Keratinocyte (primary cell): Measurements from ENCODE around the gene DUSP14. TPM values are rescaled to one million over a fixed set of nuclear protein-coding genes. Genes with fewer than 3 reads are reported as not detected.

ENCODE experiments used
- DNase-seq: peaks from one replicate; pipeline ENCODE4 v3.0.0-alpha.2; 2011; ENCODE audit warnings: low read depth, missing footprints, low spot score
- FAIRE-seq: peaks from 2 replicates; lab custom pipeline; 2011; peaks lifted over from hg19 to GRCh38; lab: Jason Lieb, UNC
- H2AFZ ChIP-seq: 2 replicates; pipeline ENCODE4 v1.6.0; 2012; ENCODE audit warnings: low read length, control low read depth, inconsistent platforms; ENCODE audit not compliant: control insufficient read depth
- H3K27ac ChIP-seq: 2 replicates; pipeline ENCODE4 v1.5.1; 2011; ENCODE audit warnings: low read length; ENCODE audit not compliant: control insufficient read depth, insufficient read depth
- H3K27me3 ChIP-seq: 3 replicates; pipeline ENCODE4 v1.6.0; 2011; ENCODE audit warnings: low read length; ENCODE audit not compliant: control insufficient read depth, insufficient read depth; ENCODE audit errors: extremely low read depth
- H3K36me3 ChIP-seq, 2 experiments: 2 replicates in 1 of 2; 3 replicates in 1 of 2; pipeline ENCODE4 v1.5.1; 2011; ENCODE audit warnings: low read length in 2 of 2, mild to moderate bottlenecking in 1 of 2; ENCODE audit not compliant: control insufficient read depth in 2 of 2, insufficient read depth in 2 of 2; ENCODE audit errors: extremely low read depth in 1 of 2
- H3K4me1 ChIP-seq: 3 replicates; pipeline ENCODE4 v1.5.1; 2011; ENCODE audit warnings: low read length; ENCODE audit not compliant: control insufficient read depth, insufficient read depth; ENCODE audit errors: extremely low read depth
- H3K4me2 ChIP-seq: 3 replicates; pipeline ENCODE4 v1.6.0; 2011; ENCODE audit warnings: low read depth, low read length; ENCODE audit not compliant: control insufficient read depth, insufficient read depth; ENCODE audit errors: extremely low read depth
- H3K4me3 ChIP-seq, 3 experiments: fragments of 200-600 bp in 1 of 3; sonication (generic) in 1 of 3; 2 replicates in 2 of 3; 3 replicates in 1 of 3; pipeline ENCODE4 v1.5.1; 2011 to 2016; ENCODE audit warnings: low read length in 3 of 3, mild to moderate bottlenecking in 3 of 3, control low read depth in 2 of 3, inconsistent platforms in 1 of 3, low read depth in 1 of 3, mixed read lengths in 1 of 3, mixed run types in 1 of 3, moderate library complexity in 1 of 3; ENCODE audit not compliant: control insufficient read depth in 2 of 3, insufficient read depth in 2 of 3; ENCODE audit errors: extremely low read depth in 1 of 3
- H3K79me2 ChIP-seq: 2 replicates; pipeline ENCODE4 v1.6.0; 2012; ENCODE audit warnings: low read length; ENCODE audit not compliant: control insufficient read depth, insufficient read depth
- H3K9ac ChIP-seq: 3 replicates; pipeline ENCODE4 v1.6.0; 2011; ENCODE audit warnings: low read length; ENCODE audit not compliant: control insufficient read depth, insufficient read depth; ENCODE audit errors: extremely low read depth
- H3K9me1 ChIP-seq: 3 replicates; pipeline ENCODE4 v1.6.0; 2011; ENCODE audit warnings: low read length; ENCODE audit not compliant: control insufficient read depth, insufficient read depth; ENCODE audit errors: extremely low read depth
- H3K9me3 ChIP-seq: 2 replicates; pipeline ENCODE4 v1.5.1; 2012; ENCODE audit warnings: low read depth, low read length; ENCODE audit not compliant: control insufficient read depth
- H4K20me1 ChIP-seq: 3 replicates; pipeline ENCODE4 v1.6.0; 2011; ENCODE audit warnings: low read length; ENCODE audit not compliant: control insufficient read depth, insufficient read depth; ENCODE audit errors: extremely low read depth
- CTCF ChIP-seq, 3 experiments: IDR thresholded peaks in 1 of 3; conservative IDR thresholded peaks in 1 of 3; optimal IDR thresholded peaks in 1 of 3; 2 replicates in 2 of 3; 3 replicates in 1 of 3; pipeline versions ENCODE3 to v1.5.1; 2011; ENCODE audit warnings: low read length in 3 of 3, mild to moderate bottlenecking in 3 of 3, moderate library complexity in 2 of 3, control low read depth in 1 of 3, inconsistent platforms in 1 of 3; ENCODE audit not compliant: insufficient read depth in 2 of 3; ENCODE audit errors: extremely low read depth in 1 of 3
- EZH2 ChIP-seq: IDR thresholded peaks from one replicate; pipeline ENCODE4 v1.6.1; 2012; ENCODE audit warnings: inconsistent platforms, mild to moderate bottlenecking, low read length, moderate library complexity
- dilution Hi-C: fragments of 300-500 bp; cut with MboI; formaldehyde crosslinking; loops from one replicate; pipeline ENCODE4 v1.7.0; 2020; ENCODE audit warnings: low sequenced_read_pairs; ENCODE audit not compliant: extremely low pct_ligation_motif_present
- polyA plus RNA-seq, 5 experiments: library from polyadenylated mRNA; depleted of rRNA in 3 of 5; stranded (reverse) in 3 of 5; stranded (forward) in 1 of 5; unstranded in 1 of 5; fragments of >200 nt; gene quantifications; 1 replicate in 1 of 5; 2 replicates in 3 of 5; 3 replicates in 1 of 5; pipeline versions ENCODE4 v1.2.1 to v1.2.3, GENCODE V29; 2011 to 2012; ENCODE audit warnings: missing spikeins in 2 of 5, low read depth in 1 of 5, low replicate concordance in 1 of 5

Gene DUSP14
- polyA plus RNA-seq, 1 donor (not counting 4 experiments of a cell fraction or from before 2014, with no cell fraction given): 169 TPM

- no peak for FAIRE-seq
- Histone ChIP-seq H3K27ac (no peak overlapping the region), H2AFZ (no peak overlapping the region), H3K9ac (no peak overlapping the region), H3K4me3 (no peak overlapping the region), H3K9me1 (no peaks in the 10 kb centered on the region), H3K4me1 (no peaks in the 10 kb centered on the region), H4K20me1 (no peaks in the 10 kb centered on the region), H3K36me3 (peaks cover 3 to 6% of the 10 kb centered on the region in 2 experiments), H3K79me2 (no peaks in the 10 kb centered on the region), H3K4me2 (no peak overlapping the region), H3K9me3 (no peaks in the 10 kb centered on the region), H3K27me3 (no peaks in the 10 kb centered on the region)
- TF ChIP-seq CTCF (optimal IDR thresholded peaks at IDR 0.05 in 1 of 3, IDR thresholded peaks at IDR 0.05 in 1 of 3, conservative IDR thresholded peaks at IDR 0.05 in 1 of 3; ENCODE audit: extremely low read depth in 1 of 3, insufficient read depth in 2 of 3, low read length in 3 of 3) (no peak), EZH2 (no peak)
- dilution Hi-C loops: no loop called here
- DNase-seq: no peak
These were observed 32.1 kb downstream of the DUSP14 start for GRCh38 chr17:37521821-37522220.

- TF ChIP-seq CTCF (optimal IDR thresholded peaks at IDR 0.05 in 1 of 3, IDR thresholded peaks at IDR 0.05 in 1 of 3, conservative IDR thresholded peaks at IDR 0.05 in 1 of 3; ENCODE audit: extremely low read depth in 1 of 3, insufficient read depth in 2 of 3, low read length in 3 of 3) (no peak), EZH2 (no peak)
- Histone ChIP-seq H3K27ac (no peak overlapping the region), H3K9me3 (no peaks in the 10 kb centered on the region), H3K79me2 (no peaks in the 10 kb centered on the region), H3K4me2 (no peak overlapping the region), H3K9ac (no peak overlapping the region), H4K20me1 (no peaks in the 10 kb centered on the region), H3K4me1 (no peaks in the 10 kb centered on the region), H3K9me1 (no peaks in the 10 kb centered on the region), H3K36me3 (peaks cover under 1 to 6% of the 10 kb centered on the region in 2 experiments), H3K4me3 (no peak overlapping the region), H3K27me3 (no peaks in the 10 kb centered on the region), H2AFZ (no peak overlapping the region)
- dilution Hi-C loops: no loop called here
- DNase-seq: no peak
- FAIRE-seq: no peak
These were observed 34.1 kb downstream of the DUSP14 start for GRCh38 chr17:37523715-37524219.
